Activated CD8-positive, alpha-beta T cell treated with anti-CD3 and anti-CD28 coated beads, Interleukin-2, amount 10 ng/mL, durations not matched to agents 7 days and 5 days (primary cell): ENCODE measurements around the gene TM9SF2. TPM values are rescaled to one million over a fixed set of nuclear protein-coding genes. Genes with fewer than 3 reads are reported as not detected.
"Not testable (repeated sequence)": the region's sequence is repeated elsewhere in the genome, so short reads cannot be mapped to it uniquely, and the experiment has no call there.

Experiments used
- ATAC-seq: fragments of 150-1000 bp; cut with Tn5 transposase; one replicate; pipeline ENCODE4 v1.10.0; 2021; ENCODE audit warnings: moderate library complexity
- CTCF ChIA-PET: fragments of 350-600 bp; sonication (Branson Sonifier 250); formaldehyde crosslinking; loops from one replicate; lab custom pipeline; 2021; ENCODE audit warnings: antibody characterized with exemption; lab: Charles Lee
- POLR2A ChIA-PET: fragments of 350-600 bp; sonication (Branson Sonifier 250); formaldehyde crosslinking; loops from one replicate; lab custom pipeline; 2021; ENCODE audit warnings: antibody characterized with exemption; lab: Charles Lee
- DNase-seq: peaks from one replicate; pipeline ENCODE4 v3.0.0-alpha.2; 2020
- H3K27ac Mint-ChIP-seq: one replicate; pipeline ENCODE4 v1.8.0; 2021; ENCODE audit warnings: mild to moderate bottlenecking, mixed read lengths
- H3K27me3 Mint-ChIP-seq: one replicate; pipeline ENCODE4 v1.8.0; 2021; ENCODE audit warnings: low read depth, mixed read lengths
- H3K36me3 Mint-ChIP-seq: one replicate; pipeline ENCODE4 v1.8.0; 2021; ENCODE audit warnings: low read depth, mixed read lengths
- H3K4me1 Mint-ChIP-seq: one replicate; pipeline ENCODE4 v1.8.0; 2021; ENCODE audit warnings: low read depth, mixed read lengths
- H3K4me3 Mint-ChIP-seq: one replicate; pipeline ENCODE4 v1.8.0; 2021; ENCODE audit warnings: mild to moderate bottlenecking, mixed read lengths
- H3K9me3 Mint-ChIP-seq: one replicate; pipeline ENCODE4 v1.8.0; 2022; ENCODE audit warnings: mixed read lengths; ENCODE audit not compliant: insufficient read depth
- total RNA-seq, 2 experiments: library from RNA; stranded (reverse); gene quantifications; one replicate each; pipeline ENCODE4 v1.2.3, GENCODE V29; 2021

The TM9SF2 gene, protein sequence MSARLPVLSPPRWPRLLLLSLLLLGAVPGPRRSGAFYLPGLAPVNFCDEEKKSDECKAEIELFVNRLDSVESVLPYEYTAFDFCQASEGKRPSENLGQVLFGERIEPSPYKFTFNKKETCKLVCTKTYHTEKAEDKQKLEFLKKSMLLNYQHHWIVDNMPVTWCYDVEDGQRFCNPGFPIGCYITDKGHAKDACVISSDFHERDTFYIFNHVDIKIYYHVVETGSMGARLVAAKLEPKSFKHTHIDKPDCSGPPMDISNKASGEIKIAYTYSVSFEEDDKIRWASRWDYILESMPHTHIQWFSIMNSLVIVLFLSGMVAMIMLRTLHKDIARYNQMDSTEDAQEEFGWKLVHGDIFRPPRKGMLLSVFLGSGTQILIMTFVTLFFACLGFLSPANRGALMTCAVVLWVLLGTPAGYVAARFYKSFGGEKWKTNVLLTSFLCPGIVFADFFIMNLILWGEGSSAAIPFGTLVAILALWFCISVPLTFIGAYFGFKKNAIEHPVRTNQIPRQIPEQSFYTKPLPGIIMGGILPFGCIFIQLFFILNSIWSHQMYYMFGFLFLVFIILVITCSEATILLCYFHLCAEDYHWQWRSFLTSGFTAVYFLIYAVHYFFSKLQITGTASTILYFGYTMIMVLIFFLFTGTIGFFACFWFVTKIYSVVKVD
- 10 to 100 TPM; 64.4 to 64.5 TPM for total RNA-seq

DNA sequence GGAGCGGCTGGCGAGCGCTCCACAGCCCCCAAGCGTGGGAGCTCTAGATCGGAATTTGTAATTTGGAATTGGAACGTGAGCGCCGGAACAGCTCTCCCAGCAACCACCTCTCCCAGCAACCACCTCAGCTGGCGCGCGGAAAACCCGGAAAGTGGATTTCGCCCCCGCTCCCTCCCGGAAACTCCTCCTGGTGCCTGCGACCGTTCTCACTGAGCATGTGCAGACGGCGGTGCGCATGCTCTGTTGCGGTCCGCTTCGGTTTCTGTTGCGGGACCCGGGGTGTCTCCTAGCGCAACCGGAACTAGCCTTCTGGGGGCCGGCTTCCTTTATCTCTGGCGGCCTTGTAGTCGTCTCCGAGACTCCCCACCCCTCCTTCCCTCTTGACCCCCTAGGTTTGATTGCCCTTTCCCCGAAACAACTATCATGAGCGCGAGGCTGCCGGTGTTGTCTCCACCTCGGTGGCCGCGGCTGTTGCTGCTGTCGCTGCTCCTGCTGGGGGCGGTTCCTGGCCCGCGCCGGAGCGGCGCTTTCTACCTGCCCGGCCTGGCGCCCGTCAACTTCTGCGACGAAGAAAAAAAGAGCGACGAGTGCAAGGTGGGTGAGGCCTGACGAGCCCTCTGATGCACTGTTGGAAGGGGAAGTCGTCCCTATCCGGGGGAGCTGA is at the start of gene TM9SF2:
TSS of gene TM9SF2 (plus strand) at position 289 of the 664 bp plus-strand sequence. CDS start at position 424, 135 bp downstream.
- Mint-ChIP-seq H3K27me3 (no peaks in the 10 kb centered on the region), H3K4me1 (peaks cover 76% of the 10 kb centered on the region), H3K4me3 (peak within 1 kb of the TSS; percentile 88), H3K9me3 (no peaks in the 10 kb centered on the region), H3K27ac (peak within 1 kb of the TSS; percentile 97), H3K36me3 (peaks cover 27% of the 10 kb centered on the region)
- DNase-seq (peak; percentile 98), ATAC-seq (peak; percentile 70)
- ChIA-PET CTCF (interaction anchor here (1.1 to 7.2 kb wide), 11 partner anchors 10 to 325 kb away, joined by 3 to 74 read pairs (median 3); partner anchors contain the start of gene CLYBL), POLR2A (interaction anchor here (0.6 to 1.5 kb wide), 10 partner anchors 9 to 301 kb away, joined by 3 to 5 read pairs (median 3); partner anchors contain the start of gene UBAC2)

DNA sequence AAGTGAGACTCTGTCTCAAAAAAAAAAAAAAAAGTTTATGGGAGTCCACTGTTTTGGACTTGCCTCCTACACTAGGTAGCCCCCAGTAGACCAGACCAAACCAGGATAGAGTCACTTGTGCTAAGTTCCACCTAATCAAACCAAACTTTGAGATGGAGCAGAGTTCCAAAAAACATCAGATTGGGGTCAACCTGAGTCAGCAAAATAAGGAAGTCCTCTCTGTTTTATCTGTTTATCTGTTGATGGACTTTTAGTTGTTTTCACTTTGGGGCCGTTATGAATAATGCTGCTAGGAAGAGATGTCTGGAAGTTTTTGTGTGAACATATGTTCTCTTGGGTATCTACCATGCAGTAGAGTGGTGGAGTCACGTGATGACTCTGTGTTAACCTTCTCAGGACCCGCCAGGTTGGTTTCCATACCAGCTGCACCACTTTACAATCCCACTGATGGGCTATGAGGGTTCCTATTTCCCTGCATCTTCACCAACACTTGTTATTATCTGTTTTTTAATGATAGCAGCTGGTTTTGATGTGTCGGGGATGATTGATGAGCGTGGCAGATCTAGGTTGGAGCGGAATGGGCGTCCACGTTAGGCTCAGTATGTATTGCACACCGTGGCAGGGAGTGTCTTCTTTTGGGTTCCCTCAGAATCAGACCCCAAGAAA is 46.6 kb upstream of the TM9SF2 start:
- POLR2A ChIA-PET: interaction anchor here (0.6 kb wide), 1 partner anchor 10 kb away, joined by 3 read pairs; no protein-coding TSS in a partner anchor
- H3K4me1 Mint-ChIP-seq: peaks cover 4% of the 10 kb centered on the region
- DNase-seq: no peak

DNA sequence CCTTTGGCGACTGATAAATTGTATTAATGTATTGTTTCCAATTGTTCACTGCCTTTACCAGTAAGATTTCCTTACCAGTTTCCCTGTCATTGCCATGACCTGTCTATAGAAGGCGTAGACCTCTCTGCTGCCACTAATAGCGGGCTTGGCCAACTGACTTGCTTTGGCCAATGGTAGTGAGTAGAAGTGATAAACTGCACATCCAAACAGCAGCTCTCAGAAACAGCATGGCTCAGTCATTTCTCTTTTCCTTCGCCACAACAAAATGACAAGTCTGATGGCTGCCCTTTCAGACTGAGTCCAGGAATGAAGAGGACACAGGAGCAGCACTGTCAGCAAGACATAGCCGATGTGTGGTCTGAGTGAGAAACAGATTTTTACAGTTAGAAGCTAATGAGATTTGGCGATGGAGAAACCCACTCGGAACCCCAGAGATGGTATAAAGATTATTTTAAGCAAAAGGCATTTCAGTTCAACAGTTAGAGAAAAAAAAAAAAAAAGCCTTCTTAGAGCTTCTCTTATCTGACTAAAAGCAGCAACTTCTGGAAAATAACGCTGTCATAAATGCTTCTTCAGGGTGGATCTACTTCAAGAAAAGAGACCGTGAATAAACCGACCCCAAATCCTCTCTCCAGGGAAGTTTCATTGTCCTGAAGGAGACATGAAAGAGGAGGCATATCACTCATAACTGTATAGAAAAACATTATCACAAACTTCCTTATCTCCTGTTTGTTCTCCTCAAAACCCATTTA is 42.0 kb upstream of the TM9SF2 start:
- ATAC-seq: no peak
- CTCF ChIA-PET: interaction anchor here (0.6 to 1.8 kb wide), 3 partner anchors 9 to 27 kb away, joined by 3 to 6 read pairs (median 4); no protein-coding TSS in a partner anchor

More for the DNA sequence above, 46.6 kb upstream of the TM9SF2 start:
- Mint-ChIP-seq H3K4me3 (no peak overlapping the region), H3K27ac (no peak overlapping the region), H3K36me3 (peaks cover 5% of the 10 kb centered on the region), H3K9me3 (no peaks in the 10 kb centered on the region), H3K27me3 (peaks cover 10% of the 10 kb centered on the region)
- CTCF ChIA-PET: interaction anchor here (3.2 kb wide), 1 partner anchor 11 kb away, joined by 11 read pairs; no protein-coding TSS in a partner anchor
- no peak for ATAC-seq

DNA sequence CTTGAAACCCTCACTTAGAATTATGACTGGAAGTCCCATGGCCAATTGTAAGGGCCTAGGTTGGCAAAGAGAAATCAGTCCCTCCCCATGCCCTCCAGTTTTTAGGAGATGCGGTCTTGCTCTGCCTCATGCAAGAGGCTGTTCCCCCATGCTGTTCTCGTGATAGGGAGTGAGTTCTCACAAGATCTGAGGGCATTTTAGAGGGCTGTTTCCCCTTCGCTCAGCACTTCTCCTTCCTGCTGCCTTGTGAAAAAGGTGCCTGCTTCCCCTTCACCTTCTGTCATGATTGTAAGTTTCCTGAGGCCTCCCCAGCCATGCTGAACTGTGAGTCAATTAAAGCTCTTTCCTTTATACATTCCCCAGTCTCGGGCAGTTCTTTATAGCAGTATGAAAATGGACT is 40.5 kb upstream of the TM9SF2 start:
- peaks cover 20% of the 10 kb centered on the region for H3K4me1 Mint-ChIP-seq
- H3K27me3 Mint-ChIP-seq, H3K9me3 Mint-ChIP-seq, DNase-seq, ATAC-seq, H3K4me3 Mint-ChIP-seq, H3K36me3 Mint-ChIP-seq, POLR2A ChIA-PET, H3K27ac Mint-ChIP-seq: not testable (repeated sequence)
- CTCF ChIA-PET: interaction anchor here (1.3 kb wide), 1 partner anchor 24 kb away, joined by 5 read pairs; no protein-coding TSS in a partner anchor

More for the DNA sequence above, 42.0 kb upstream of the TM9SF2 start:
- peaks cover 7% of the 10 kb centered on the region for H3K4me1 Mint-ChIP-seq
- peaks cover 4% of the 10 kb centered on the region for H3K9me3 Mint-ChIP-seq
- POLR2A ChIA-PET: interaction anchor here (0.6 kb wide), 1 partner anchor 733 kb away, joined by 3 read pairs; no protein-coding TSS in a partner anchor
- H3K27me3 Mint-ChIP-seq: no peaks in the 10 kb centered on the region
- DNase-seq: no peak
- H3K27ac Mint-ChIP-seq: no peak overlapping the region
- no peak overlapping the region for H3K4me3 Mint-ChIP-seq
- H3K36me3 Mint-ChIP-seq: peaks cover 5% of the 10 kb centered on the region

DNA sequence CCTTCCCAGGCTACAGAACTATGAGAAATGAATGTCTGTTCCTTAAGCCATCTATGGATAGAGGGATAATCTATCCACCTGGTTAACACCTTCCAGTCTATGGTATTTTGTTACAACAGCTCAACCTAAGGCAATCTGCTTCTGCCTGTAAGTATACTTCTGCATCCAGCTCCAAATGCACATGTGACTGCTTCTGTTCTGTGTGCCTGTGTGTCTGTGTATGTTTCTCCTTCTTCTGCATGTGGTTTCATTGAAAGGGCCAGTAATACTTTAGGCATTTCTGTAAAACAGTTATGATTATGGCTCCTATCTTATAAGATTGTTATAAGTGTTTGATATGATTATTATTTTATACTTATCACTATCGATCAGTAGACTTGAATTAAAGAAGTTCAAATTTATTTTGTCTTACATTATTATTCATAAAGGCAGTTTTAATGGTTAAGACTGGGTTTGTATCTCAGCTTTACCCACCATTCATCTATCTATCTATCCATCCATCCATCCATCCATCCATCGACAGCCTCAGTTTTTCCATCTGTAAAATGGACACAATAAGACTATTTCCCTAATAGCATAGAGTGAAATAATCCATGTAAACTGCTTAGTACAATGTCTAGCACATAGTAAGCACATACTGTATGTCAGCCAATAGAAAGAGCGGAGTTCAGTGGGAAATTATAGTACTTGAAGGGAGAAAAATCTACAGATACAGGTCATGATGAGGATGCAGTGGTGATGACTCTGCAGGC is 37.5 kb upstream of the TM9SF2 start:
- peaks cover 4% of the 10 kb centered on the region for H3K9me3 Mint-ChIP-seq
- peaks cover 6% of the 10 kb centered on the region for H3K36me3 Mint-ChIP-seq
- H3K27ac Mint-ChIP-seq: peak overlapping the region; percentile 86
- H3K4me1 Mint-ChIP-seq: peaks cover 20% of the 10 kb centered on the region
- no peak for ATAC-seq
- DNase-seq: no peak
- CTCF ChIA-PET: interaction anchor here (0.7 to 1.0 kb wide), 4 partner anchors 29 to 76 kb away, joined by 3 to 4 read pairs (median 3); no protein-coding TSS in a partner anchor
- no peak overlapping the region for H3K4me3 Mint-ChIP-seq
- H3K27me3 Mint-ChIP-seq: no peaks in the 10 kb centered on the region
- POLR2A ChIA-PET: no interaction called here

DNA sequence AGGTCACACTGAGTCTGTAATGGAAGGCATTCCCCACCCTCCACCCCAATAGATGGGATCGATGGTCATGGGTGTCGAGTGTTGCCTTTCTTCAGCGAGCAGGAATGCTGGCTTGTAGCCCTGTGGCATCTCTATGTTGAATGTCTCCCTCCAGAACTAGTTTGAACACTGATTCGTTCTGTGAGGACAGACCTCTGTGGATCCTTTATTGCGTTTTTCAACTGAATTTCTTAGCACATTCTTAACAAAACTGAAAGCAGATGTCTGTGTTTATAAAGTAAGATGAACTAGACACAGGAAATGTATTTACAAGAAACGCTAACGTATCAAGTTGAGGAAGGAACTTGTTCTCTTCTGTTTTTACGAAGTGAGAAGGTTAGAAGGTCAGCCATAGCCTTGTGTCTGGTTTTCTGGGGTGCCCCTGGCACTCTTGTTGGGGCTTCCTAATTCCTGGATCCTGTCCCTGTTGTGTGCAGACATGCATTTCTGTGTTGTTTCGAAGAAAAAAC is 36.8 kb upstream of the TM9SF2 start:
- CTCF ChIA-PET: interaction anchor here (1.2 to 3.7 kb wide), 3 partner anchors 28 to 287 kb away, joined by 4 to 9 read pairs (median 4); no protein-coding TSS in a partner anchor
- DNase-seq (no peak), ATAC-seq (peak; percentile 60)
- POLR2A ChIA-PET: interaction anchor here (1.5 kb wide), 1 partner anchor 38 kb away, joined by 3 read pairs; no protein-coding TSS in a partner anchor
- Mint-ChIP-seq H3K4me1 (peaks cover 20% of the 10 kb centered on the region), H3K27me3 (no peaks in the 10 kb centered on the region), H3K9me3 (peaks cover 4% of the 10 kb centered on the region), H3K36me3 (peaks cover 6% of the 10 kb centered on the region), H3K4me3 (peak overlapping the region; percentile 6), H3K27ac (peak overlapping the region; percentile 86)

DNA sequence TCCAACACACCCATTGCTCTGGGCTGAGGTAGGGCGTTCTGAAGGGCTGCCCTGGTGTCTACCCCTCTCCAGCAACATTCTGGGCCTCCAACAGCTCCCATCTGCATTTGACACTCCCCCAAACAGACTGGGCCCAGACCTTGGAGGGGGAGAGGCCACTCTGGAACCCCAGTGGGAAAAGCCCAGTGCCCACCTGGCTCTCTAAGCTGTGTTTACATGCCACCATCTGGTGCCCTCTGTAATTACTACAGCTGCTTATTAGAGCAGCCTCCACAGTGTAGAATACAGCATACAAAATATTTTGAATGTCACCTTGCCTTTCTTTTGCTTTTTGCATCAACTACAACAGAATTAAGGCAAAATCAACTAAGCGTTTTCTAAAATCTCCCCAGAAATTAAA is 35.8 kb upstream of the TM9SF2 start:
- Mint-ChIP-seq H3K36me3 (peaks cover 6% of the 10 kb centered on the region), H3K4me1 (peaks cover 20% of the 10 kb centered on the region), H3K4me3 (no peak overlapping the region), H3K9me3 (peaks cover 4% of the 10 kb centered on the region), H3K27me3 (no peaks in the 10 kb centered on the region), H3K27ac (peak overlapping the region; percentile 86)
- ChIA-PET POLR2A (interaction anchor here (1.1 to 1.5 kb wide), 2 partner anchors 20 to 37 kb away, joined by 3 read pairs; no protein-coding TSS in a partner anchor), CTCF (interaction anchor here (1.2 to 3.7 kb wide), 5 partner anchors 10 to 288 kb away, joined by 4 to 9 read pairs (median 5); no protein-coding TSS in a partner anchor)
- DNase-seq (no peak), ATAC-seq (no peak)

DNA sequence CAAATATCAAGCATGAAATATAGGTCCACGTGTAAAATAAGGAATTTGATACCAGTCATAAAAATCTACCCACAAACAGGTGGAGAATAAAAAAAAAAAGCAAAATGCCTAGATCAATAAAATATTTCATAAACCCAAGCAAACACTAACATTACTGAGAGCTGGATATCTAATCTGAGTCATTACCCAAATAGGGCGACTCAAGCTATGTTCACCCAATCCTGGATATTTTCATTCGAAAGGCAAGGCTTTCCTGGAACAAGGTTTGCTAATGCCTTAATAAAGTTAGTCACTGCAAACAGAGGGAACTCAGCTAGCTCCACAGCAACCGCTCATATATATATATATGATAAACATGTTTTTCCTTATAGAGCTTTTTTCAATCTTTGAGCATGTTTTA is 33.5 kb upstream of the TM9SF2 start:
- H3K4me1 Mint-ChIP-seq: peaks cover 17% of the 10 kb centered on the region
- peaks cover 1% of the 10 kb centered on the region for H3K9me3 Mint-ChIP-seq
- ChIA-PET CTCF (interaction anchor here (1.1 to 3.7 kb wide), 8 partner anchors 16 to 291 kb away, joined by 3 to 9 read pairs (median 4); no protein-coding TSS in a partner anchor), POLR2A (no interaction called here)
- no peaks in the 10 kb centered on the region for H3K27me3 Mint-ChIP-seq
- H3K27ac Mint-ChIP-seq: no peak overlapping the region
- ATAC-seq (no peak), DNase-seq (no peak)
- no peak overlapping the region for H3K4me3 Mint-ChIP-seq
- H3K36me3 Mint-ChIP-seq: peaks cover 6% of the 10 kb centered on the region

DNA sequence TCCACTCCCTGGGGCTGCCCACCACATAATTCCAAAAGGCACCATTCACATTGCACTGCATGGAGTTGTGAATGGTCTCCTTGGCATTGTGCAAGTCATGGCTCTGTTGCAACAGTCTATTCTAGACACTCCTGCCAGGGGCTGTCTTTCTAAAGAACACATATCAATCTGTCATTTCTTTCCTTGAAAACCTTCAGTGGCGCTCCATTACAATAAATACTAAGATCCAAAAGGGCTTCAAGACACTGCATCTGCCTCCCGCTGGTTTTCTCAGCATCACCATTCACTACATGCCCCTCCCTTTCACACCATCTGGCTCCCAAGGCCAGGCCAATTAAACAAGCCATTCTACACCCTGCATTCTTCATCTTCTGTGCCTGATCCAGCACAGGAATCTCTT is 32.2 kb upstream of the TM9SF2 start:
- CTCF ChIA-PET: interaction anchor here (0.6 kb wide), 1 partner anchor 29 kb away, joined by 3 read pairs; no protein-coding TSS in a partner anchor
- POLR2A ChIA-PET: no interaction called here
- Mint-ChIP-seq H3K36me3 (peaks cover 6% of the 10 kb centered on the region), H3K27ac (no peak overlapping the region), H3K4me3 (no peak overlapping the region), H3K4me1 (peaks cover 15% of the 10 kb centered on the region), H3K27me3 (no peaks in the 10 kb centered on the region), H3K9me3 (no peaks in the 10 kb centered on the region)
- ATAC-seq: no peak
- DNase-seq: no peak
